SU-DHL-6 (cell line): Measurements from ENCODE around the gene LRRFIP1.

Experiments
- H2AFZ ChIP-seq: fragments of 200-600 bp; sonication (generic); 2 replicates; pipeline ENCODE4 v1.6.1; 2014; ENCODE audit warnings: low read depth, mild to moderate bottlenecking, moderate library complexity, mixed read lengths, antibody characterized with exemption, low read length; ENCODE audit not compliant: severe bottlenecking
- H3F3A ChIP-seq: fragments of 200-600 bp; shearing (Covaris generic); 2 replicates; pipeline ENCODE4 v1.6.0; 2016; ENCODE audit warnings: antibody characterized with exemption, mild to moderate bottlenecking; ENCODE audit not compliant: insufficient read depth
- H3K27ac ChIP-seq: fragments of 200-600 bp; sonication (generic); 2 replicates; pipeline ENCODE4 v1.5.1; 2016; ENCODE audit warnings: low read depth, mild to moderate bottlenecking, low read length, moderate library complexity, mixed read lengths
- H3K27me3 ChIP-seq: fragments of 200-600 bp; sonication (generic), shearing (Covaris generic); 2 replicates; pipeline ENCODE4 v1.6.0; 2014; ENCODE audit warnings: mild to moderate bottlenecking, low read length
- H3K36me3 ChIP-seq: fragments of 200-600 bp; sonication (generic); 2 replicates; pipeline ENCODE4 v1.6.1; 2014; ENCODE audit warnings: mild to moderate bottlenecking, low read length, mixed read lengths
- H3K4me2 ChIP-seq: fragments of 300-600, 200-600 bp; shearing (Covaris generic), sonication (generic); 2 replicates; pipeline ENCODE4 v1.6.0; 2014; ENCODE audit warnings: low read length, low read depth, mild to moderate bottlenecking; ENCODE audit not compliant: poor library complexity, severe bottlenecking
- H3K4me3 ChIP-seq: fragments of 200-600 bp; sonication (generic); 2 replicates; pipeline ENCODE4 v1.5.1; 2014; ENCODE audit warnings: antibody characterized with exemption, low read length, mild to moderate bottlenecking, mixed read lengths; ENCODE audit not compliant: insufficient read depth, poor library complexity, severe bottlenecking
- H3K79me2 ChIP-seq: fragments of 200-600 bp; sonication (generic); 2 replicates; pipeline ENCODE4 v1.6.1; 2014; ENCODE audit warnings: mild to moderate bottlenecking, low read length, moderate library complexity; ENCODE audit not compliant: insufficient read depth
- H3K9ac ChIP-seq: fragments of 200-600 bp; sonication (generic); 2 replicates; pipeline ENCODE4 v1.7.0; 2014; ENCODE audit warnings: mild to moderate bottlenecking, low read length
- H3K9me2 ChIP-seq: fragments of 200-600 bp; sonication (generic); replicated peaks from 2 replicates; pipeline ENCODE4 v1.6.1; 2014; ENCODE audit warnings: low read length; ENCODE audit not compliant: insufficient read depth
- H3K9me3 ChIP-seq: fragments of 200-600 bp; sonication (generic); 2 replicates; pipeline ENCODE4 v1.6.1; 2014; ENCODE audit warnings: low read length, mixed read lengths; ENCODE audit not compliant: insufficient read depth
- H4K20me1 ChIP-seq: fragments of 200-600 bp; sonication (generic); 2 replicates; pipeline ENCODE4 v1.6.1; 2014; ENCODE audit warnings: low read depth, mild to moderate bottlenecking, antibody characterized with exemption, low read length, moderate library complexity, mixed read lengths
- EZH2phosphoT487 ChIP-seq: fragments of 200-600 bp; sonication (generic), shearing (Covaris generic); conservative IDR thresholded peaks from 2 replicates; pipeline ENCODE4 v1.6.1; 2018; ENCODE audit warnings: mild to moderate bottlenecking, antibody characterized with exemption, low read length, moderate library complexity, mixed read lengths
- TF ChIP-seq, protein P1 (sequence below): fragments of 200-600 bp; sonication (generic); IDR thresholded peaks from one replicate; pipeline ENCODE4 v1.5.1; 2017; ENCODE audit warnings: antibody characterized with exemption, mild to moderate bottlenecking, low read length, moderate library complexity; ENCODE audit not compliant: insufficient read depth, poor library complexity, severe bottlenecking

Gene LRRFIP1

DNA sequence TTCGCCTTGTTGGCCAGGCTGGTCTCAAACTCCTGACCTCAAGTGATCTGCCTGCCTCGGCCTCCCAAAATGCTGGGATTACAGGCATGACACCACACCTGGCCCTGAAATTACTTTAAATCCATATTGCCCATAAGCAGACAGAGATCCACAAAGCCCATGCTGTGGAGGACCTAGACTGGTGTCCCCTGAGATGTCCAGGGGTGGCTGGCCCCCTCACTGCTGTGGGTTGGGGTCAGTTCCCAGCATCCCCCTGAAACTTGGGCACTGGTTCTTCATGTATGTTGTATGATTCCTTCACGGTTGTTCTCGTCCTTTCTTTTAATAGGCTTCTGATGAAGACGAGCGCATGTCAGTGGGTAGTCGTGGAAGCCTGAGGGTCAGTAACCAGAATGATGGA is 93.1 kb downstream of the LRRFIP1 start:
- no peak overlapping the region for H2AFZ ChIP-seq
- no peak overlapping the region for H3K4me3 ChIP-seq
- no peaks in the 10 kb centered on the region for H3F3A ChIP-seq
- peaks cover 3% of the 10 kb centered on the region; the same call in 1 of the 2 replicates for H4K20me1 ChIP-seq
- H3K79me2 ChIP-seq = no peaks in the 10 kb centered on the region
- H3K4me2 ChIP-seq = no peak overlapping the region
- H3K9me3 ChIP-seq = no peaks in the 10 kb centered on the region
- TF ChIP-seq EZH2phosphoT487 = no peak
- TF ChIP-seq, protein P1, sequence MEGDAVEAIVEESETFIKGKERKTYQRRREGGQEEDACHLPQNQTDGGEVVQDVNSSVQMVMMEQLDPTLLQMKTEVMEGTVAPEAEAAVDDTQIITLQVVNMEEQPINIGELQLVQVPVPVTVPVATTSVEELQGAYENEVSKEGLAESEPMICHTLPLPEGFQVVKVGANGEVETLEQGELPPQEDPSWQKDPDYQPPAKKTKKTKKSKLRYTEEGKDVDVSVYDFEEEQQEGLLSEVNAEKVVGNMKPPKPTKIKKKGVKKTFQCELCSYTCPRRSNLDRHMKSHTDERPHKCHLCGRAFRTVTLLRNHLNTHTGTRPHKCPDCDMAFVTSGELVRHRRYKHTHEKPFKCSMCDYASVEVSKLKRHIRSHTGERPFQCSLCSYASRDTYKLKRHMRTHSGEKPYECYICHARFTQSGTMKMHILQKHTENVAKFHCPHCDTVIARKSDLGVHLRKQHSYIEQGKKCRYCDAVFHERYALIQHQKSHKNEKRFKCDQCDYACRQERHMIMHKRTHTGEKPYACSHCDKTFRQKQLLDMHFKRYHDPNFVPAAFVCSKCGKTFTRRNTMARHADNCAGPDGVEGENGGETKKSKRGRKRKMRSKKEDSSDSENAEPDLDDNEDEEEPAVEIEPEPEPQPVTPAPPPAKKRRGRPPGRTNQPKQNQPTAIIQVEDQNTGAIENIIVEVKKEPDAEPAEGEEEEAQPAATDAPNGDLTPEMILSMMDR = no peak
- H3K27ac ChIP-seq = no peak overlapping the region
- H3K27me3 ChIP-seq = no peaks in the 10 kb centered on the region
- no peaks in the 10 kb centered on the region for H3K36me3 ChIP-seq
- no peaks in the 10 kb centered on the region for H3K9me2 ChIP-seq
- H3K9ac ChIP-seq = no peak overlapping the region

DNA sequence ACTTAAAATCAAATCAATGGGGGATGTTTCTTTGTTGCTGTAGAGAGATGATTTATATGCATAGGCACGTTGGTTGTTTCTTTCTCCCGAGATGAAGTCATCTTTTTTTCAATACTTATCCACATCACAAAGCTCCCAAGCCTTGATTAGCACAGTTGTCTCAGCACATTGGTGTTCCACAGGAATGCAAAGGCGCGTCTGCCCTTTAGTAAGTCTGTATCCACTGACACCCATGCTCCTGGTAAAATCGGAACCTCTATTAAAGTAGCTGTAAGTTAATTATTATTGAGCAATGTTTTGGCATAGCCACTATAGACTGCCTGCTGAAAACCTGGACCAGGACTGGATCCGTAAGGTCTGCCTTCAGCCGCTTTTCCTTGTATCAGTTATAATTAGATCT is 93.6 kb downstream of the LRRFIP1 start:
- peaks cover 3% of the 10 kb centered on the region; the same call in 1 of the 2 replicates for H4K20me1 ChIP-seq
- H3K27me3 ChIP-seq = no peaks in the 10 kb centered on the region
- TF ChIP-seq, protein P1 = no peak
- TF ChIP-seq EZH2phosphoT487 = no peak

DNA sequence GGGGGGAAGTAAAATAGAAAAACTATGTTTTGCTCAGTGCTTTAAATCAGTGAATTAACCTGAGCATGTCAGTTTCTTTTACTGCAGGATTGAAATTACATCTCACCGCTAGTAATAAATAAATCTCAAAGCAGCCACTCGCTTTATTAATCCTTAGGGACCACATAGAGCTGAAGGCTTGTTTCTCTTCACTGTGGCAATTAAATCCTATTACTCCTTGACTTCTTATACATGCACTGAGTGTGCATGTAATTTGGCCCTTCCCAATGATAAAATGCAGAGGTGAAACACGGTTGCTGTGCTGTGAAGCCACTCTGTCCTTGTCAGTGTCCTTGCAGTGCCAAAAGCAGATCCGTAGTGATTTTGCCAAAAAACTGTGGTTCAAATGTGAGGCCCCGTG is 94.1 kb downstream of the LRRFIP1 start:
- Histone ChIP-seq H4K20me1 (peaks cover 3% of the 10 kb centered on the region; the same call in 1 of the 2 replicates), H3K27me3 (no peaks in the 10 kb centered on the region), H3K9me3 (no peaks in the 10 kb centered on the region), H3K4me3 (no peak overlapping the region), H3K36me3 (no peaks in the 10 kb centered on the region), H2AFZ (no peak overlapping the region), H3K4me2 (no peak overlapping the region), H3F3A (no peaks in the 10 kb centered on the region), H3K27ac (no peak overlapping the region), H3K79me2 (no peaks in the 10 kb centered on the region), H3K9ac (no peak overlapping the region), H3K9me2 (no peaks in the 10 kb centered on the region)
- TF ChIP-seq, protein P1 = no peak
- TF ChIP-seq EZH2phosphoT487 = no peak

More for the DNA sequence above, 93.6 kb downstream of the LRRFIP1 start:
- Histone ChIP-seq H3K4me3 (no peak overlapping the region), H2AFZ (no peak overlapping the region), H3K27ac (no peak overlapping the region), H3K79me2 (no peaks in the 10 kb centered on the region), H3K36me3 (no peaks in the 10 kb centered on the region), H3F3A (no peaks in the 10 kb centered on the region), H3K9ac (no peak overlapping the region), H3K9me3 (no peaks in the 10 kb centered on the region), H3K4me2 (no peak overlapping the region), H3K9me2 (no peaks in the 10 kb centered on the region)
